Measurements from ENCODE around the gene SOX9. TPM values are rescaled to one million over a fixed set of nuclear protein-coding genes. Genes with fewer than 3 reads are reported as not detected.

SOX9 gene
- total RNA-seq, 6 experiments from 2014 or later, result 1.2 to 5.9 (median 1.9) TPM

- Histone ChIP-seq H3K27me3 (no peaks in the 10 kb centered on the region), H3K4me3 (no peak overlapping the region), H3K9me3 (no peaks in the 10 kb centered on the region), H3K27ac (no peak overlapping the region), H3K4me1 (peaks cover 0 to 11% (median 2%) of the 10 kb centered on the region in 4 donors), H3K36me3 (no peaks in the 10 kb centered on the region)
- WGBS (ENCODE audit: insufficient coverage, low coverage, low lambda C conversion rate, missing lambda C conversion rate), result 84% methylated on average over 8 of the region's 10 CpGs
- TF ChIP-seq POLR2A (IDR thresholded peaks at IDR 0.05) (no peak), CTCF (IDR thresholded peaks at IDR 0.05) (no peak)
- intact Hi-C loops (cut with DNase I), result no loop called here
- ATAC-seq, result no peak
- no peak for DNase-seq
Measured at GRCh38 chr17:72097144-72097543, 23.7 kb upstream of the SOX9 start.

- intact Hi-C loops (cut with DNase I), result no loop called here
- no peaks in the 10 kb centered on the region for H3K36me3 ChIP-seq
- no peak overlapping the region for H3K27ac ChIP-seq
- H3K4me1 ChIP-seq, result no peaks in the 10 kb centered on the region
- WGBS (ENCODE audit: insufficient coverage, low coverage, low lambda C conversion rate, missing lambda C conversion rate), result 83% methylated on average over 4 of the region's 4 CpGs
- H3K27me3 ChIP-seq, result no peaks in the 10 kb centered on the region
- DNase-seq (no peak), ATAC-seq (no peak)
- H3K4me3 ChIP-seq, result no peak overlapping the region
- TF ChIP-seq CTCF (IDR thresholded peaks at IDR 0.05) (no peak), POLR2A (IDR thresholded peaks at IDR 0.05) (no peak)
- no peaks in the 10 kb centered on the region for H3K9me3 ChIP-seq
Measured at GRCh38 chr17:72099919-72100318, 20.9 kb upstream of the SOX9 start.

GRCh38 chr17:72100470-72100869 lies 20.4 kb upstream of the SOX9 start:
- DNase-seq (no peak), ATAC-seq (peak in 1 of 4 donors; percentile 45)
- 46% methylated on average over 5 of the region's 5 CpGs for WGBS (ENCODE audit: insufficient coverage, low coverage, low lambda C conversion rate, missing lambda C conversion rate)
- no peaks in the 10 kb centered on the region for H3K9me3 ChIP-seq
- no peaks in the 10 kb centered on the region for H3K4me1 ChIP-seq
- TF ChIP-seq POLR2A (IDR thresholded peaks at IDR 0.05) (no peak), CTCF (IDR thresholded peaks at IDR 0.05) (no peak)
- H3K27me3 ChIP-seq, result no peaks in the 10 kb centered on the region
- no peak overlapping the region for H3K4me3 ChIP-seq
- H3K27ac ChIP-seq, result no peak overlapping the region
- H3K36me3 ChIP-seq, result no peaks in the 10 kb centered on the region
- intact Hi-C loops (cut with DNase I), result no loop called here

- ATAC-seq (no peak), DNase-seq (no peak)
- no peaks in the 10 kb centered on the region for H3K36me3 ChIP-seq
- H3K4me3 ChIP-seq, result no peak overlapping the region
- no peak for TF ChIP-seq CTCF (IDR thresholded peaks at IDR 0.05)
- no peak for TF ChIP-seq POLR2A (IDR thresholded peaks at IDR 0.05)
- H3K27ac ChIP-seq, result no peak overlapping the region
- WGBS (ENCODE audit: insufficient coverage, low coverage, low lambda C conversion rate, missing lambda C conversion rate), result 88% methylated on average over 2 of the region's 3 CpGs
- intact Hi-C loops (cut with DNase I), result no loop called here
- no peaks in the 10 kb centered on the region for H3K4me1 ChIP-seq
- H3K9me3 ChIP-seq, result no peaks in the 10 kb centered on the region
- no peaks in the 10 kb centered on the region for H3K27me3 ChIP-seq
Measured at GRCh38 chr17:72101526-72101925, 19.3 kb upstream of the SOX9 start.

- no peaks in the 10 kb centered on the region for H3K27me3 ChIP-seq
- DNase-seq (no peak), ATAC-seq (no peak)
- H3K4me3 ChIP-seq, result no peak overlapping the region
- TF ChIP-seq CTCF (IDR thresholded peaks at IDR 0.05), result no peak
- no peaks in the 10 kb centered on the region for H3K9me3 ChIP-seq
- intact Hi-C loops (cut with DNase I), result no loop called here
- H3K27ac ChIP-seq, result no peak overlapping the region
- H3K36me3 ChIP-seq, result no peaks in the 10 kb centered on the region
- H3K4me1 ChIP-seq, result no peaks in the 10 kb centered on the region
- 60% methylated on average over 1 of the region's 1 CpG for WGBS (ENCODE audit: insufficient coverage, low coverage, low lambda C conversion rate, missing lambda C conversion rate)
Measured at GRCh38 chr17:72102366-72102765, 18.5 kb upstream of the SOX9 start.
